ENCODE measurements around the gene COBL.

Gene COBL

GRCh38 chr7:51290304-51290637 is 26.3 kb downstream of the COBL start:
- TF ChIP-seq CTCF (IDR thresholded peaks at IDR 0.05; ENCODE audit: low read depth, low read length), result no peak
- in situ Hi-C loops (cut with HindIII; ENCODE audit: low sequenced_read_pairs), result no loop called here
- no peak for DNase-seq (ENCODE audit: low read depth, low spot score)
- no peak overlapping the region for H3K4me3 ChIP-seq (ENCODE audit: low read depth, low read length)

GRCh38 chr7:51289623-51290303 is 26.8 kb downstream of the COBL start:
- no peak for TF ChIP-seq CTCF (IDR thresholded peaks at IDR 0.05; ENCODE audit: low read depth, low read length)
- in situ Hi-C loops (cut with HindIII; ENCODE audit: low sequenced_read_pairs), result no loop called here
- no peak overlapping the region for H3K4me3 ChIP-seq (ENCODE audit: low read depth, low read length)

GRCh38 chr7:51288896-51289622 is 27.6 kb downstream of the COBL start:
- no peak for TF ChIP-seq CTCF (IDR thresholded peaks at IDR 0.05; ENCODE audit: low read depth, low read length)
- in situ Hi-C loops (cut with HindIII; ENCODE audit: low sequenced_read_pairs), result no loop called here
- DNase-seq (ENCODE audit: low read depth, low spot score), result no peak
- H3K4me3 ChIP-seq (ENCODE audit: low read depth, low read length), result no peak overlapping the region

More at GRCh38 chr7:51289623-51290303, 26.8 kb downstream of the COBL start:
- DNase-seq (ENCODE audit: low read depth, low spot score), result no peak

- in situ Hi-C loops (cut with HindIII; ENCODE audit: low sequenced_read_pairs), result no loop called here
- no peak for DNase-seq (ENCODE audit: low read depth, low spot score)
- H3K4me3 ChIP-seq (ENCODE audit: low read depth, low read length), result no peak overlapping the region
- no peak for TF ChIP-seq CTCF (IDR thresholded peaks at IDR 0.05; ENCODE audit: low read depth, low read length)
Measured at GRCh38 chr7:51286401-51286800, 30.2 kb downstream of the COBL start.

DNA sequence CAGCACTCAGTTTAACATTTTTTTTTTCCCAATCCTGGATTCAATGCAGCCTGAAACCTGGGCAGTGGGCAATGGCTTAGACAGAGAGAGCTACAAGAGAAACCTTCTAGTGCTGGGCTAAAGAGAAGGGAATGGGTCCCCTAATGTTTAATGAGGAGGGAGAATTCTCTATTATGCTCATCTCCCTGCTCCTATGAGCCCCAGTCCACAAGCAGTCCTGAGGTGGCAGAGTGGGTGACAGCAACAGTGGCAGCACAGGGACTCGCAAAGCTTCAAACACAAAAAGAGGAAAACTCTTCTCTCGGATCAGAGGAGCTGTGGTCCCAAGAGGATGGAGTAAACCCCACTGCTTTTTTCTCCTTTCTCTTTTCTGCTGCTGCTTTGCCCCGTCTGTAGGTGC is 36.5 kb downstream of the COBL start:
- no peak for DNase-seq (ENCODE audit: low read depth, low spot score)
- in situ Hi-C loops (cut with HindIII; ENCODE audit: low sequenced_read_pairs), result no loop called here

DNA sequence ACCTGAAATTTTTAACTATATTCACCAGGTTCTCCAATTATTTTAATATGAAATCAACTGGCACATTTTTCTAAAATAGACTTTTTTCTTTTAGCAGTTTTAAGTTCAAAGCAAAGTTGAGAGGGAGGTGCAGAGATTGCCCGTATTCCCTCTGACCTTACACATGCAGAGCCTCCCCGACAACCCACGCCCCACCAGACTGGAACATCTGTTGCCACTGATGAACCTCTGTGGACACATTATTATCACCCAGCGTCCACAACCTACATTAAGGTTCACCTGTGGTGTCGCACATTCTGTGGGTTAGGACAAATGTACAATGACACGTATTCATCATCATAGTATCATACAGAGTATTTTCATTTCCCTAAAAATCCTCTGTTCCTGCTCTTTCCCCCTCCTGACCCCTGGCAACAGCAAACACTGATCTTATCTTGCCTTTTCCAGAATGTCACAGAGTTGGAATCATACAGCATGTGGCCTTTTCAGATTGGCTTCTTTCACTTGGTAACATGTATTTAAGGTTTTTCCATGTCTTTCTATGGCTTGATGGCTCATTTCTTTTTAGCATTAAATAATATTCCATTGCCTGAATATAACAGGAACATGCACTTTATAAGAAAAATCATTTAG is 37.1 kb downstream of the COBL start:
- H3K4me3 ChIP-seq (ENCODE audit: low read depth, low read length), result no peak overlapping the region
- TF ChIP-seq CTCF (IDR thresholded peaks at IDR 0.05; ENCODE audit: low read depth, low read length), result no peak
- in situ Hi-C loops (cut with HindIII; ENCODE audit: low sequenced_read_pairs), result no loop called here
- DNase-seq (ENCODE audit: low read depth, low spot score), result no peak

More for the DNA sequence above, 36.5 kb downstream of the COBL start:
- no peak overlapping the region for H3K4me3 ChIP-seq (ENCODE audit: low read depth, low read length)
- no peak for TF ChIP-seq CTCF (IDR thresholded peaks at IDR 0.05; ENCODE audit: low read depth, low read length)
